Sigmoid colon (tissue), 4 donors: ENCODE data around the gene KRTAP5-6.

Experiments used
- POLR2AphosphoS5 ChIP-seq, 4 donors: sonication (generic); formaldehyde crosslinking; IDR thresholded peaks; one replicate each; pipeline ENCODE4 v1.6.1; 2017; ENCODE audit warnings: antibody characterized with exemption in 4 of 4
- TF ChIP-seq, protein P1 (sequence below), 4 experiments: fragments of 450-650 bp in 3 of 4; fragments of 200-600 bp in 1 of 4; IDR thresholded peaks; one replicate each; pipeline ENCODE4 v1.5.1; 2016 to 2019; ENCODE audit warnings: antibody characterized with exemption in 4 of 4, mild to moderate bottlenecking in 3 of 4, moderate library complexity in 2 of 4

DNA sequence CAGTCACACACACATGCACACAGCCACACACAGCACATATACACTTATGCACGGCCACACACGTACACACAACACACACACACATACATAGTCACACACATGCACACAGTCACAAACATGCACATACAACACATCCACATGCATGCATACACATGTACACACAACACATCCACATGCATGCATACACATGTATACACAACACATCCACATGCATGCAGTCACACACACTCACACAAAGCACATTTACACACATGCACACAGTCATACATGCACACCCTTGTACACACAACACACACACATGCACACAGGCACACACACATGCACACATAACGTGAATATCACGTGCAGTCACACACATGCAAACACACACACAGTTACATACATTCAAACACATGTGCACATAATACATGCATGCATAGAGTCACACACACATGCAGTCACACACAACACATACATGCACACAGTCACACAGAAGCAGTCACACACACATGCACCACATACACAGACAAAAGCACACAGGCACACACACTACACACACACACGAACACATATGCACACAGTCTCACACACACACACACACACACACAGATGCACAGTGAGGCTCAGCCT, 34.6 kb downstream of the KRTAP5-6 start:
- TF ChIP-seq, protein P1, sequence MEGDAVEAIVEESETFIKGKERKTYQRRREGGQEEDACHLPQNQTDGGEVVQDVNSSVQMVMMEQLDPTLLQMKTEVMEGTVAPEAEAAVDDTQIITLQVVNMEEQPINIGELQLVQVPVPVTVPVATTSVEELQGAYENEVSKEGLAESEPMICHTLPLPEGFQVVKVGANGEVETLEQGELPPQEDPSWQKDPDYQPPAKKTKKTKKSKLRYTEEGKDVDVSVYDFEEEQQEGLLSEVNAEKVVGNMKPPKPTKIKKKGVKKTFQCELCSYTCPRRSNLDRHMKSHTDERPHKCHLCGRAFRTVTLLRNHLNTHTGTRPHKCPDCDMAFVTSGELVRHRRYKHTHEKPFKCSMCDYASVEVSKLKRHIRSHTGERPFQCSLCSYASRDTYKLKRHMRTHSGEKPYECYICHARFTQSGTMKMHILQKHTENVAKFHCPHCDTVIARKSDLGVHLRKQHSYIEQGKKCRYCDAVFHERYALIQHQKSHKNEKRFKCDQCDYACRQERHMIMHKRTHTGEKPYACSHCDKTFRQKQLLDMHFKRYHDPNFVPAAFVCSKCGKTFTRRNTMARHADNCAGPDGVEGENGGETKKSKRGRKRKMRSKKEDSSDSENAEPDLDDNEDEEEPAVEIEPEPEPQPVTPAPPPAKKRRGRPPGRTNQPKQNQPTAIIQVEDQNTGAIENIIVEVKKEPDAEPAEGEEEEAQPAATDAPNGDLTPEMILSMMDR (IDR thresholded peaks at IDR 0.05) = no peak
- TF ChIP-seq POLR2AphosphoS5 (IDR thresholded peaks at IDR 0.05) = no peak
